OCI-LY7 (cell line): ENCODE measurements around the gene CPT2. TPM values are rescaled to one million over a fixed set of nuclear protein-coding genes. Genes with fewer than 3 reads are reported as not detected.

Experiments used
- BruUV-seq: library from RNA; stranded (reverse); fragments of 400-500 nt; replicated peaks from 2 replicates; lab custom pipeline; 2021; lab: Mats Ljungman, UMichigan
- CTCF ChIA-PET: fragments of 300-600 bp; sonication (Branson Sonifier 250); formaldehyde crosslinking; loops from one replicate; lab custom pipeline; 2022; ENCODE audit warnings: antibody characterized with exemption; ENCODE audit not compliant: unreplicated experiment; lab: Charles Lee
- POLR2A ChIA-PET: fragments of 300-600 bp; sonication (Branson Sonifier 250); formaldehyde crosslinking; loops from one replicate; lab custom pipeline; 2022; ENCODE audit warnings: antibody characterized with exemption; lab: Charles Lee
- DNase-seq: peaks from one replicate; pipeline ENCODE4 v3.0.0-alpha.2; 2015; ENCODE audit warnings: low spot score
- H2AFZ ChIP-seq: fragments of 200-600 bp; sonication (generic), shearing (Covaris generic); 2 replicates; pipeline ENCODE4 v1.6.1; 2014; ENCODE audit warnings: mild to moderate bottlenecking, antibody characterized with exemption, low read length, moderate library complexity
- H3K27ac ChIP-seq: fragments of 200-600 bp; sonication (generic); 2 replicates; pipeline ENCODE4 v1.5.1; 2014; ENCODE audit warnings: mixed run types, low read depth, mild to moderate bottlenecking, moderate library complexity, low read length, inconsistent platforms; ENCODE audit not compliant: poor library complexity, severe bottlenecking
- H3K36me3 ChIP-seq: fragments of 200-600 bp; sonication (generic); 2 replicates; pipeline ENCODE4 v1.6.1; 2014; ENCODE audit warnings: mild to moderate bottlenecking, antibody characterized with exemption, low read length, moderate library complexity, mixed read lengths; ENCODE audit not compliant: insufficient read depth
- H3K4me1 ChIP-seq: fragments of 200-600 bp; sonication (generic); 2 replicates; pipeline ENCODE4 v1.5.1; 2014; ENCODE audit warnings: mild to moderate bottlenecking, low read length; ENCODE audit not compliant: insufficient read depth, poor library complexity, severe bottlenecking
- H3K4me2 ChIP-seq: fragments of 200-600 bp; sonication (generic); 2 replicates; pipeline ENCODE4 v1.6.1; 2014; ENCODE audit warnings: mild to moderate bottlenecking, low read length
- H3K4me3 ChIP-seq: fragments of 200-600 bp; sonication (generic); 2 replicates; pipeline ENCODE4 v1.5.1; 2014; ENCODE audit warnings: mild to moderate bottlenecking, low read depth, low read length; ENCODE audit not compliant: poor library complexity, severe bottlenecking
- H3K79me2 ChIP-seq: fragments of 200-600 bp; sonication (generic); 2 replicates; pipeline ENCODE4 v1.6.1; 2016; ENCODE audit warnings: low read depth, mild to moderate bottlenecking, low read length, moderate library complexity, mixed read lengths; ENCODE audit not compliant: insufficient read depth
- H3K9me2 ChIP-seq: fragments of 200-600 bp; sonication (generic); 2 replicates; pipeline ENCODE4 v1.6.1; 2016; ENCODE audit warnings: mild to moderate bottlenecking, low read length, mixed read lengths; ENCODE audit not compliant: insufficient read depth
- H3K9me3 ChIP-seq: fragments of 200-600 bp; sonication (generic); 2 replicates; pipeline ENCODE4 v1.6.1; 2014; ENCODE audit warnings: mild to moderate bottlenecking, mixed run types, low read length, mixed read lengths
- H4K20me1 ChIP-seq: fragments of 200-600 bp; sonication (generic); 2 replicates; pipeline ENCODE4 v1.6.1; 2014; ENCODE audit warnings: mild to moderate bottlenecking, antibody characterized with exemption, low read length, moderate library complexity, mixed read lengths; ENCODE audit not compliant: insufficient read depth
- CTCF ChIP-seq: fragments of 200-600 bp; sonication (generic); conservative IDR thresholded peaks from 2 replicates; pipeline ENCODE4 v1.5.1; 2014; ENCODE audit warnings: mild to moderate bottlenecking, antibody characterized with exemption, low read length, moderate library complexity, mixed read lengths
- EZH2phosphoT487 ChIP-seq: fragments of 200-600 bp; sonication (generic); IDR thresholded peaks from 2 replicates; pipeline ENCODE4 v1.6.1; 2018; ENCODE audit warnings: low read depth, borderline replicate concordance, mild to moderate bottlenecking, mixed run types, antibody characterized with exemption, low read length, moderate library complexity, mixed read lengths
- intact Hi-C: fragments of 100-400 bp; cut with micrococcal nuclease; formaldehyde crosslinking; loops from one replicate; pipeline ENCODE4 v1.10.0; 2022; ENCODE audit not compliant: unreplicated experiment
- total RNA-seq, 2 experiments: library from RNA; depleted of rRNA in 1 of 2; stranded (reverse); fragments of >200 nt in 1 of 2; shearing (Covaris generic) in 1 of 2; gene quantifications; 2 replicates each; pipeline ENCODE4 v1.2.3, GENCODE V29; 2014 to 2022

The CPT2 gene
- total RNA-seq, 2 experiments from 2014 or later: 19.9 to 26.6 TPM

GRCh38 chr1:53210954-53211353, 14.3 kb downstream of the CPT2 start:
- CTCF ChIA-PET: no interaction called here
- DNase-seq: no peak
- Histone ChIP-seq H3K36me3 (peaks cover 86% of the 10 kb centered on the region), H3K9me3 (peaks cover 10% of the 10 kb centered on the region), H3K9me2 (no peaks in the 10 kb centered on the region), H3K4me3 (no peak overlapping the region), H3K4me1 (no peaks in the 10 kb centered on the region), H3K4me2 (no peak overlapping the region), H3K79me2 (no peaks in the 10 kb centered on the region), H2AFZ (no peak overlapping the region), H4K20me1 (no peaks in the 10 kb centered on the region), H3K27ac (no peak overlapping the region)
- TF ChIP-seq CTCF (no peak), EZH2phosphoT487 (no peak)
- BruUV-seq: no TSS peak
- intact Hi-C loops: no loop called here
- POLR2A ChIA-PET: no interaction called here

- H3K9me2 ChIP-seq: no peaks in the 10 kb centered on the region
- peaks cover 4% of the 10 kb centered on the region; the same call in 1 of the 2 replicates for H3K79me2 ChIP-seq
- no peak overlapping the region for H2AFZ ChIP-seq
- H3K9me3 ChIP-seq: no peaks in the 10 kb centered on the region
- H3K36me3 ChIP-seq: peaks cover 76% of the 10 kb centered on the region
- H3K27ac ChIP-seq: no peak overlapping the region
- H4K20me1 ChIP-seq: no peaks in the 10 kb centered on the region
- H3K4me3 ChIP-seq: no peak overlapping the region
- no peak for TF ChIP-seq CTCF
- no peak for TF ChIP-seq EZH2phosphoT487
- BruUV-seq: no TSS peak
- CTCF ChIA-PET: interaction anchor here (0.8 kb wide), 1 partner anchor 21 kb away, joined by 3 read pairs; no protein-coding TSS in a partner anchor
- H3K4me2 ChIP-seq: no peak overlapping the region
- intact Hi-C loops: no loop called here
- H3K4me1 ChIP-seq: peaks cover 4% of the 10 kb centered on the region
- DNase-seq: no peak
- POLR2A ChIA-PET: no interaction called here
Measured at GRCh38 chr1:53214376-53214940, 17.8 kb downstream of the CPT2 start.

- no peak for DNase-seq
- Histone ChIP-seq H3K4me1 (peaks cover 13% of the 10 kb centered on the region), H3K4me2 (no peak overlapping the region), H3K36me3 (peaks cover 43% of the 10 kb centered on the region), H3K79me2 (peaks cover 8% of the 10 kb centered on the region; the same call in 1 of the 2 replicates), H3K9me3 (no peaks in the 10 kb centered on the region), H3K4me3 (no peak overlapping the region), H2AFZ (no peak overlapping the region), H4K20me1 (no peaks in the 10 kb centered on the region), H3K27ac (no peak overlapping the region), H3K9me2 (no peaks in the 10 kb centered on the region)
- no TSS peak for BruUV-seq
- intact Hi-C loops: no loop called here
- ChIA-PET POLR2A (interaction anchor here (1.5 kb wide), 1 partner anchor 9 kb away, joined by 3 read pairs; no protein-coding TSS in a partner anchor), CTCF (no interaction called here)
- TF ChIP-seq EZH2phosphoT487 (no peak), CTCF (no peak)
Measured at GRCh38 chr1:53218201-53218600, 21.6 kb downstream of the CPT2 start.
